NB4 (cell line): ENCODE results near the gene PDE8A.

Source experiments
- POLR2A ChIP-seq: IDR thresholded peaks from 2 replicates; pipeline ENCODE4 v1.6.1; 2011; ENCODE audit warnings: mild to moderate bottlenecking; ENCODE audit not compliant: insufficient read length; ENCODE audit errors: extremely low read depth
- TF ChIP-seq, protein P1 (sequence below): IDR thresholded peaks from one replicate; pipeline ENCODE4 v1.5.1; 2012; ENCODE audit warnings: low read depth, low read length

GRCh38 chr15:84987949-84988624, 6.4 kb downstream of the PDE8A start:
- TF ChIP-seq POLR2A = no peak
- TF ChIP-seq, protein P1, sequence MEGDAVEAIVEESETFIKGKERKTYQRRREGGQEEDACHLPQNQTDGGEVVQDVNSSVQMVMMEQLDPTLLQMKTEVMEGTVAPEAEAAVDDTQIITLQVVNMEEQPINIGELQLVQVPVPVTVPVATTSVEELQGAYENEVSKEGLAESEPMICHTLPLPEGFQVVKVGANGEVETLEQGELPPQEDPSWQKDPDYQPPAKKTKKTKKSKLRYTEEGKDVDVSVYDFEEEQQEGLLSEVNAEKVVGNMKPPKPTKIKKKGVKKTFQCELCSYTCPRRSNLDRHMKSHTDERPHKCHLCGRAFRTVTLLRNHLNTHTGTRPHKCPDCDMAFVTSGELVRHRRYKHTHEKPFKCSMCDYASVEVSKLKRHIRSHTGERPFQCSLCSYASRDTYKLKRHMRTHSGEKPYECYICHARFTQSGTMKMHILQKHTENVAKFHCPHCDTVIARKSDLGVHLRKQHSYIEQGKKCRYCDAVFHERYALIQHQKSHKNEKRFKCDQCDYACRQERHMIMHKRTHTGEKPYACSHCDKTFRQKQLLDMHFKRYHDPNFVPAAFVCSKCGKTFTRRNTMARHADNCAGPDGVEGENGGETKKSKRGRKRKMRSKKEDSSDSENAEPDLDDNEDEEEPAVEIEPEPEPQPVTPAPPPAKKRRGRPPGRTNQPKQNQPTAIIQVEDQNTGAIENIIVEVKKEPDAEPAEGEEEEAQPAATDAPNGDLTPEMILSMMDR = no peak
